SU-DHL-6 (cell line): ENCODE results near the gene ENOX2.

Experiments used
- EZH2phosphoT487 ChIP-seq: fragments of 200-600 bp; sonication (generic), shearing (Covaris generic); conservative IDR thresholded peaks from 2 replicates; pipeline ENCODE4 v1.6.1; 2018; ENCODE audit warnings: mild to moderate bottlenecking, antibody characterized with exemption, low read length, moderate library complexity, mixed read lengths
- TF ChIP-seq, protein P1 (sequence below): fragments of 200-600 bp; sonication (generic); IDR thresholded peaks from one replicate; pipeline ENCODE4 v1.5.1; 2017; ENCODE audit warnings: antibody characterized with exemption, mild to moderate bottlenecking, low read length, moderate library complexity; ENCODE audit not compliant: insufficient read depth, poor library complexity, severe bottlenecking

DNA sequence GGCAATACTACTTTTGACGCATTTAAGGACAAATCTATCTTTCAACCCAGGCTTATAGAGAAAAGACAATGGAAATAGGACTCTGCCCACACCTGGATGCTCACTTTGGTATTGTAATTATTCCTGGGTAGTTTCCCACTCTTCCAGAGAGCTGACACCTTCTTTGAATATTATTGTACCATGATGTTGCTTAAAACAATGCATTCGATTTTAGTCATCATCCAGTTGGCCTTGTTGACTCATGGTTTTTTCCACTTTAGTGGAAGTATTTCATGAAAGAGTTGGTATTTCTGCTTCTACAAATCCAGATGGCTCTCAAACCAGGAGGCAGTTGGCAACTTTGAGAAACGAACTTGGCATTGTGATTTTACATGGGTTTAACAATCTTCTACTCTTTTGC, 124.2 kb downstream of the ENOX2 start:
- TF ChIP-seq, protein P1, sequence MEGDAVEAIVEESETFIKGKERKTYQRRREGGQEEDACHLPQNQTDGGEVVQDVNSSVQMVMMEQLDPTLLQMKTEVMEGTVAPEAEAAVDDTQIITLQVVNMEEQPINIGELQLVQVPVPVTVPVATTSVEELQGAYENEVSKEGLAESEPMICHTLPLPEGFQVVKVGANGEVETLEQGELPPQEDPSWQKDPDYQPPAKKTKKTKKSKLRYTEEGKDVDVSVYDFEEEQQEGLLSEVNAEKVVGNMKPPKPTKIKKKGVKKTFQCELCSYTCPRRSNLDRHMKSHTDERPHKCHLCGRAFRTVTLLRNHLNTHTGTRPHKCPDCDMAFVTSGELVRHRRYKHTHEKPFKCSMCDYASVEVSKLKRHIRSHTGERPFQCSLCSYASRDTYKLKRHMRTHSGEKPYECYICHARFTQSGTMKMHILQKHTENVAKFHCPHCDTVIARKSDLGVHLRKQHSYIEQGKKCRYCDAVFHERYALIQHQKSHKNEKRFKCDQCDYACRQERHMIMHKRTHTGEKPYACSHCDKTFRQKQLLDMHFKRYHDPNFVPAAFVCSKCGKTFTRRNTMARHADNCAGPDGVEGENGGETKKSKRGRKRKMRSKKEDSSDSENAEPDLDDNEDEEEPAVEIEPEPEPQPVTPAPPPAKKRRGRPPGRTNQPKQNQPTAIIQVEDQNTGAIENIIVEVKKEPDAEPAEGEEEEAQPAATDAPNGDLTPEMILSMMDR, result no peak
- no peak for TF ChIP-seq EZH2phosphoT487
